Posterior vena cava (tissue), 2 donors: ENCODE data around the gene CDKN2B-AS1. TPM values are rescaled to one million over a fixed set of nuclear protein-coding genes. Genes with fewer than 3 reads are reported as not detected.

ENCODE experiments used
- DNase-seq: peaks from one replicate; pipeline ENCODE4 v3.0.0-alpha.2; 2020; ENCODE audit warnings: low spot score
- intact Hi-C, 2 donors: fragments of 100-400 bp; cut with DNase I; formaldehyde crosslinking; loops; one replicate each; pipeline versions ENCODE4 v1.14.1 to v1.14.2; 2022 to 2023
- total RNA-seq, 2 donors: library from RNA; stranded (reverse); fragmentation: NEBNext Ultra II Directional; extraction: Animal tissue kit (Norgen Biotek cat#: 25700); gene quantifications; one replicate each; pipeline ENCODE4 v1.2.1, GENCODE V29; 2021
- donor health status: DM: yes; HTN: yes; CAD: no.
- donor health status: DM: yes; HTN: yes; CAD: no.

The CDKN2B-AS1 gene
- total RNA-seq, 2 donors from 2014 or later: 0.65 to 1.00 TPM

DNA sequence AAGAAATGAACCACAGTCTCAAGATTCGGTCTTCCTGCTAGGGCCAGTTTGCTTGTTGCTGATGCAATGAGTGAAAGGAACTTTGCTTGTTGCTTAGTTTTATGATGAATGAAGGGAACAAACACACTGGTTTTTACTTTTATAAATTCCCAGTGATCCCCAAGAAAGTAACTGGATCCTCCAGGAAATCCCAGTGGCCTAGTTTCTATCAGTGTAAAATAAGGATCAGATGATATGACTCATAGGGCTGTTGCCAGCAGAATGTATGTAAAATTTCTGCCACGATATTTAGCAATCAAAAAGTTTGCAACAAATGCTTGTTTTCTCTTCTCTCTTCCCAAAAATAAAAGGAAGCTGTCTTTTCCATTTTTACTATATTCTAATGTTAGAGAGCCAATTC is 174.7 kb downstream of the CDKN2B-AS1 start:
- no peak for DNase-seq
- intact Hi-C loops: no loop called here

GRCh38 chr9:22169727-22170503 is 175.3 kb downstream of the CDKN2B-AS1 start:
- DNase-seq: no peak
- intact Hi-C loops: no loop called here

Other genes with a start within 250 kb of the CDKN2B-AS1 start
- gene MTAP, start 192.2 kb upstream of the CDKN2B-AS1 start, total RNA-seq: 10 to 100 TPM; 28.1 to 33.0 TPM
- 1 to 10 TPM in 1 of 2 donors, under 1 TPM in 1; 0.81 to 1.4 TPM for gene CDKN2A, start 399 bp upstream of the CDKN2B-AS1 start, total RNA-seq
- gene CDKN2B, start 14.5 kb downstream of the CDKN2B-AS1 start, total RNA-seq: 1 to 10 TPM; 7.1 to 8.2 TPM